Stimulated activated CD4-positive, alpha-beta T cell treated with anti-CD3 and anti-CD28 coated beads, TNF-alpha, amount 100 ng/mL, for 4 hours (primary cell): ENCODE results near the gene GPANK1.

Experiments used
- DNase-seq, 3 experiments: peaks; one replicate each; pipeline ENCODE4 v3.0.0-alpha.2; 2020; ENCODE audit warnings: low read depth in 3 of 3

GPANK1 gene

GRCh38 chr6:31662124-31662723 lies 2.6 kb downstream of the GPANK1 start:
- DNase-seq: no peak

GRCh38 chr6:31661262-31662123 lies 3.3 kb downstream of the GPANK1 start:
- DNase-seq: no peak

GRCh38 chr6:31660381-31661261 lies 4.2 kb downstream of the GPANK1 start, which contains the start of gene C6orf47:
Gene C6orf47 (minus strand): TSS chr6:31660778. CDS start chr6:31659947, 831 bp downstream.
- peak; percentile 57 to 65 (median 60) for DNase-seq

GRCh38 chr6:31659649-31660380 lies 5.0 kb downstream of the GPANK1 start:
- DNase-seq: no peak

GRCh38 chr6:31658983-31659648 lies 5.7 kb downstream of the GPANK1 start:
- DNase-seq: no peak

GRCh38 chr6:31658158-31658688 lies 6.6 kb downstream of the GPANK1 start:
- DNase-seq: no peak

GRCh38 chr6:31657406-31658157 lies 7.2 kb downstream of the GPANK1 start:
- no peak for DNase-seq

GRCh38 chr6:31655349-31656237 lies 9.2 kb downstream of the GPANK1 start, which contains the start of gene APOM:
Gene APOM (plus strand): TSS chr6:31655894. CDS start chr6:31655967, 73 bp downstream.
- DNase-seq: no peak

GRCh38 chr6:31654574-31655348 lies 10.0 kb downstream of the GPANK1 start:
- no peak for DNase-seq

- DNase-seq: peak in 2 of 3 experiments; percentile 76 to 80
These were observed 11.7 kb downstream of the GPANK1 start for GRCh38 chr6:31652925-31653724.

GRCh38 chr6:31651602-31652191 lies 13.1 kb downstream of the GPANK1 start:
- no peak for DNase-seq

GRCh38 chr6:31645325-31645724 lies 19.5 kb downstream of the GPANK1 start:
- DNase-seq: no peak

GRCh38 chr6:31643818-31644454 lies 20.9 kb downstream of the GPANK1 start:
- no peak for DNase-seq

GRCh38 chr6:31642798-31643570 lies 21.8 kb downstream of the GPANK1 start:
- no peak for DNase-seq

- no peak for DNase-seq
These were observed 23.4 kb downstream of the GPANK1 start for GRCh38 chr6:31641370-31641769.
